DMS53 treated with DMSO at 0.1 percent for 48 hours (cell line): ENCODE results near the gene CT45A3.
"Not testable (repeated sequence)": the region's sequence is repeated elsewhere in the genome, so short reads cannot be mapped to it uniquely, and the experiment has no call there.

Experiments
- DNase-seq: peaks from one replicate; lab custom pipeline; 2025; ENCODE audit not compliant: unreplicated experiment; lab: John Stamatoyannopoulos, UW

The CT45A3 gene

GRCh38 chrX:135768091-135768490 lies at the start of gene CT45A3:
Gene CT45A3 (minus strand): TSS chrX:135768191. CDS start chrX:135764444, 3,747 bp downstream.
- DNase-seq: not testable (repeated sequence)

GRCh38 chrX:135802687-135803086 lies 34.7 kb upstream of the CT45A3 start, which contains the start of gene CT45A6:
Gene CT45A6 (minus strand): TSS chrX:135802787. CDS start chrX:135798993, 3,794 bp downstream.
- not testable (repeated sequence) for DNase-seq

GRCh38 chrX:135785403-135785802 lies 17.4 kb upstream of the CT45A3 start, which contains the start of gene CT45A5:
Gene CT45A5 (minus strand): TSS chrX:135785503. CDS start chrX:135781729, 3,774 bp downstream.
- not testable (repeated sequence) for DNase-seq

GRCh38 chrX:135744739-135745138 lies 23.3 kb downstream of the CT45A3 start:
- DNase-seq: not testable (repeated sequence)

GRCh38 chrX:135741192-135741715 lies 26.7 kb downstream of the CT45A3 start:
- DNase-seq: no peak

- no peak for DNase-seq
Observed at GRCh38 chrX:135740681-135741149, 27.3 kb downstream of the CT45A3 start.

- no peak for DNase-seq
Observed at GRCh38 chrX:135737366-135738071, 30.5 kb downstream of the CT45A3 start.

- not testable (repeated sequence) for DNase-seq
Observed at GRCh38 chrX:135734666-135735065, 33.3 kb downstream of the CT45A3 start.

GRCh38 chrX:135713795-135714194 lies 54.2 kb downstream of the CT45A3 start:
- no peak for DNase-seq

- not testable (repeated sequence) for DNase-seq
Observed at GRCh38 chrX:135713183-135713689, 54.8 kb downstream of the CT45A3 start, which contains the start of gene CT45A1. Gene CT45A1 (plus strand): TSS chrX:135713639. CDS start chrX:135718941, 5,302 bp downstream.
